Measurements from ENCODE around the gene TTC21A.

Gene TTC21A

GRCh38 chr3:39185959-39186691 lies 78.6 kb downstream of the TTC21A start:
- H3K36me3 ChIP-seq (ENCODE audit: control insufficient read depth, insufficient read depth, low read length): no peaks in the 10 kb centered on the region
- H3K4me1 ChIP-seq (ENCODE audit: control insufficient read depth, insufficient read depth, low read length): peaks cover 4% of the 10 kb centered on the region
- H3K4me3 ChIP-seq (ENCODE audit: low read length): no peak overlapping the region
- H3K9ac ChIP-seq (ENCODE audit: low read length): no peak overlapping the region
- no peaks in the 10 kb centered on the region for H3K27me3 ChIP-seq (ENCODE audit: control insufficient read depth, insufficient read depth, low read length)
- no peak overlapping the region for H3K27ac ChIP-seq (ENCODE audit: low read depth, low read length)

GRCh38 chr3:39186692-39187151 lies 79.2 kb downstream of the TTC21A start:
- Histone ChIP-seq H3K27ac (ENCODE audit: low read depth, low read length) (no peak overlapping the region), H3K27me3 (ENCODE audit: control insufficient read depth, insufficient read depth, low read length) (no peaks in the 10 kb centered on the region), H3K36me3 (ENCODE audit: control insufficient read depth, insufficient read depth, low read length) (no peaks in the 10 kb centered on the region), H3K4me3 (ENCODE audit: low read length) (no peak overlapping the region), H3K4me1 (ENCODE audit: control insufficient read depth, insufficient read depth, low read length) (peaks cover 4% of the 10 kb centered on the region), H3K9ac (ENCODE audit: low read length) (no peak overlapping the region)

- Histone ChIP-seq H3K27ac (ENCODE audit: low read depth, low read length) (no peak overlapping the region), H3K9ac (ENCODE audit: low read length) (no peak overlapping the region), H3K27me3 (ENCODE audit: control insufficient read depth, insufficient read depth, low read length) (no peaks in the 10 kb centered on the region), H3K4me3 (ENCODE audit: low read length) (no peak overlapping the region), H3K4me1 (ENCODE audit: control insufficient read depth, insufficient read depth, low read length) (peaks cover 4% of the 10 kb centered on the region), H3K36me3 (ENCODE audit: control insufficient read depth, insufficient read depth, low read length) (no peaks in the 10 kb centered on the region)
These were observed 80.1 kb downstream of the TTC21A start for GRCh38 chr3:39187372-39188155.

Measured in rectal smooth muscle tissue (tissue), 1 donor.